Sigmoid colon (tissue), 4 donors: ENCODE results near the gene CPLX1.

ENCODE experiments used
- CTCF ChIP-seq, 4 experiments: fragments of 450-650 bp in 3 of 4; fragments of 200-600 bp in 1 of 4; IDR thresholded peaks; one replicate each; pipeline ENCODE4 v1.5.1; 2016 to 2019; ENCODE audit warnings: antibody characterized with exemption in 4 of 4, mild to moderate bottlenecking in 3 of 4, moderate library complexity in 2 of 4
- EP300 ChIP-seq, 4 donors: sonication (generic); formaldehyde crosslinking; IDR thresholded peaks; one replicate each; pipeline ENCODE4 v1.6.1; 2017; ENCODE audit warnings: antibody characterized with exemption in 4 of 4

DNA sequence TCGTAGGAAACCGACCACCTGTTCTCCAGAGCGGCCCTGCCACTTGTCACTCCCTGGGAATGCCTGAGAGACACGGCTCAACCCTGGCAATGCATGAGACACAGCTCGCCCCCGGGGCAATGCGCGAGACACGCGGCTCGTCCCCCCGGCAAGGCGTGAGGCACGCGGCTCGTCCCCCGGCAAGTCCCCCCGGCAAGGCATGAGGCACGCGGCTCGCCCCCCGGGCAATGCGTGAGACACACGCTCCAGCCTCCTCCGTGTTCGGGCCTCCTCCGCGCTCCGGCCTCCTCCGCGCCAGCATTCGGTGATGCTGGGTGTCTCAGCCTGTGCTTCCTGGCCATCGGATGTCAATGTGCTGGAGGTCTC is 27.5 kb upstream of the CPLX1 start:
- no peak for TF ChIP-seq EP300 (IDR thresholded peaks at IDR 0.05)
- TF ChIP-seq CTCF (IDR thresholded peaks at IDR 0.05) = no peak
